A549 (cell line): ENCODE results near the gene TLCD5. TPM values are rescaled to one million over a fixed set of nuclear protein-coding genes. Genes with fewer than 3 reads are reported as not detected.

Experiments used
- ATAC-seq, 2 experiments: fragments of 200-7000 bp in 1 of 2; fragments of >200 bp in 1 of 2; cut with Nextera tagmentation in 1 of 2; cut with Tn5 transposase in 1 of 2; 3 replicates each; pipeline versions ENCODE4 v1.8.0 to v1.9.1; 2018 to 2020; ENCODE audit warnings: mild to moderate bottlenecking in 1 of 2, moderate library complexity in 1 of 2
- CTCF ChIA-PET: fragments of 300-600 bp; sonication (Branson Sonifier 250); formaldehyde crosslinking; extraction: SDS; loops from one replicate; lab custom pipeline; 2021; ENCODE audit warnings: antibody characterized with exemption, inconsistent platforms; lab: Yijun Ruan, JAX
- POLR2A ChIA-PET: fragments of 350-600 bp; formaldehyde crosslinking; extraction: SDS; loops from one replicate; lab custom pipeline; 2021; ENCODE audit warnings: antibody characterized with exemption, inconsistent platforms; lab: Yijun Ruan, JAX
- DNase-seq, 2 experiments: peaks; one replicate each; pipeline versions ENCODE4 v3.0.0 to v3.0.0-alpha.2; 2011 to 2016; ENCODE audit warnings: low read depth in 1 of 2, low spot score in 1 of 2
- FAIRE-seq: peaks from 2 replicates; lab custom pipeline; 2011; peaks lifted over from hg19 to GRCh38; lab: Jason Lieb, UNC
- H3K27ac ChIP-seq, 2 experiments: fragments of >200 bp; sonication (Bioruptor Twin); formaldehyde crosslinking; 3 replicates each; pipeline ENCODE4 v1.5.1; 2016 to 2017
- H3K4me1 ChIP-seq: fragments of >200 bp; sonication (Bioruptor Twin); formaldehyde crosslinking; 3 replicates; pipeline ENCODE4 v1.6.1; 2016
- H3K4me2 ChIP-seq: fragments of >200 bp; sonication (Bioruptor Twin); formaldehyde crosslinking; 3 replicates; pipeline ENCODE4 v1.6.1; 2016
- H3K4me3 ChIP-seq: fragments of >200 bp; sonication (Bioruptor Twin); formaldehyde crosslinking; 3 replicates; pipeline ENCODE4 v1.5.1; 2016
- H3K9me3 ChIP-seq: fragments of >200 bp; sonication (Bioruptor Twin); formaldehyde crosslinking; 3 replicates; pipeline ENCODE4 v1.6.1; 2016
- BHLHE40 ChIP-seq: IDR thresholded peaks from 2 replicates; pipeline ENCODE4 v1.6.1; 2012; ENCODE audit warnings: low read depth, low read length, inconsistent platforms
- EHMT2 ChIP-seq: fragments of 200-600 bp; sonication (generic); IDR thresholded peaks from 2 replicates; pipeline ENCODE4 v1.6.1; 2016; ENCODE audit warnings: antibody characterized with exemption, low read depth, mild to moderate bottlenecking, moderate library complexity
- FOSL2 ChIP-seq, 2 experiments: fragments of 450-650 bp in 1 of 2; fragments of >200 bp in 1 of 2; sonication (Bioruptor Twin) in 1 of 2; formaldehyde crosslinking; IDR thresholded peaks; 2 replicates each; pipeline versions ENCODE4 v1.5.0 to v1.6.1; 2016 to 2020; ENCODE audit warnings: mild to moderate bottlenecking in 1 of 2, moderate library complexity in 1 of 2
- GATA3 ChIP-seq: IDR thresholded peaks from 2 replicates; pipeline ENCODE4 v1.6.1; 2012; ENCODE audit warnings: borderline replicate concordance
- HDAC2 ChIP-seq: fragments of 200-600 bp; sonication (generic); IDR thresholded peaks from 2 replicates; pipeline ENCODE4 v1.6.1; 2016
- HOXB5 ChIP-seq: fragments of 250-450 bp; sonication (Bioruptor Pico); IDR thresholded peaks from 2 replicates; pipeline ENCODE4 v1.5.0; 2020; ENCODE audit warnings: mild to moderate bottlenecking, moderate library complexity
- JUN ChIP-seq, 2 experiments: fragments of >200 bp; sonication (Bioruptor Twin); formaldehyde crosslinking; IDR thresholded peaks; 2 replicates in 1 of 2; 3 replicates in 1 of 2; pipeline ENCODE4 v1.6.1; 2016 to 2017
- KDM1A ChIP-seq: fragments of 200-600 bp; sonication (generic); IDR thresholded peaks from 2 replicates; pipeline ENCODE4 v1.6.1; 2016; ENCODE audit warnings: low read depth, mild to moderate bottlenecking
- KDM5A ChIP-seq: fragments of 200-600 bp; sonication (generic); IDR thresholded peaks from 2 replicates; pipeline ENCODE4 v1.6.1; 2016; ENCODE audit warnings: antibody characterized with exemption, mild to moderate bottlenecking
- POLR2AphosphoS2 ChIP-seq: conservative IDR thresholded peaks from 2 replicates; pipeline ENCODE4 v1.6.1; 2012; ENCODE audit warnings: low read length, improper control_type of control experiment, inconsistent platforms
- RCOR1 ChIP-seq: fragments of 150-350 bp; IDR thresholded peaks from 2 replicates; pipeline ENCODE4 v1.6.1; 2014; ENCODE audit warnings: antibody characterized with exemption, low read length, low read depth
- TFCP2L1 ChIP-seq: fragments of 250-450 bp; sonication (Bioruptor Pico); IDR thresholded peaks from 2 replicates; pipeline ENCODE4 v1.5.0; 2021; ENCODE audit warnings: mild to moderate bottlenecking
- TP53 ChIP-seq: fragments of 250-450 bp; sonication (Bioruptor Pico); IDR thresholded peaks from 2 replicates; pipeline ENCODE4 v1.5.0; 2021; ENCODE audit warnings: mild to moderate bottlenecking, moderate library complexity
- ZFP36 ChIP-seq: fragments of 450-650 bp; IDR thresholded peaks from 2 replicates; pipeline ENCODE4 v1.6.1; 2014; ENCODE audit warnings: borderline replicate concordance; ENCODE audit not compliant: partially characterized antibody
- ZNF302 ChIP-seq: fragments of 250-450 bp; sonication (Bioruptor Pico); IDR thresholded peaks from 2 replicates; pipeline ENCODE4 v1.9.0; 2021; ENCODE audit warnings: inconsistent platforms, mild to moderate bottlenecking, moderate library complexity
- ZSCAN20 ChIP-seq: fragments of 250-450 bp; sonication (Bioruptor Pico); IDR thresholded peaks from 2 replicates; pipeline ENCODE4 v1.8.0; 2022; ENCODE audit warnings: mild to moderate bottlenecking, moderate library complexity
- WGBS: methylation state at CpG from one replicate; pipeline ENCODE4 v1.1.6; 2017; ENCODE audit errors: missing lambda C conversion rate; 5-methylcytosine and 5-hydroxymethylcytosine counted together
- polyA plus RNA-seq, 4 experiments: library from polyadenylated mRNA; depleted of rRNA in 3 of 4; stranded (reverse); fragments of >200 nt; fragmentation: RNase III in 1 of 4; extraction: RNeasy Plus Mini Kit Qiagen cat#74134 plus additional on column Dnase treatment in 1 of 4; gene quantifications; 2 replicates in 3 of 4; 3 replicates in 1 of 4; pipeline ENCODE4 v1.2.3, GENCODE V29; 2011 to 2017
- TF ChIP-seq, protein P1 (sequence below): fragments of 450-650 bp; IDR thresholded peaks from 2 replicates; pipeline ENCODE4 v1.6.1; 2014; ENCODE audit warnings: antibody characterized with exemption
- TF ChIP-seq, protein P2 (sequence below): IDR thresholded peaks from 2 replicates; pipeline ENCODE4 v1.6.1; 2012
- TF ChIP-seq, protein P3 (sequence below): IDR thresholded peaks from 2 replicates; pipeline ENCODE4 v1.6.1; 2012
- TF ChIP-seq, protein P4 (sequence below): fragments of 250-450 bp; sonication (Bioruptor Pico); IDR thresholded peaks from 2 replicates; pipeline ENCODE4 v1.5.0; 2020; ENCODE audit warnings: low read depth, mild to moderate bottlenecking, moderate library complexity
- TF ChIP-seq, protein P5 (sequence below): IDR thresholded peaks from 2 replicates; pipeline ENCODE4 v1.6.1; 2012; ENCODE audit warnings: low read depth, borderline replicate concordance

Gene TLCD5
- polyA plus RNA-seq, 2 of the 4 experiments (the other 2 are of a cell fraction) = 5.8 to 12.9 TPM

DNA sequence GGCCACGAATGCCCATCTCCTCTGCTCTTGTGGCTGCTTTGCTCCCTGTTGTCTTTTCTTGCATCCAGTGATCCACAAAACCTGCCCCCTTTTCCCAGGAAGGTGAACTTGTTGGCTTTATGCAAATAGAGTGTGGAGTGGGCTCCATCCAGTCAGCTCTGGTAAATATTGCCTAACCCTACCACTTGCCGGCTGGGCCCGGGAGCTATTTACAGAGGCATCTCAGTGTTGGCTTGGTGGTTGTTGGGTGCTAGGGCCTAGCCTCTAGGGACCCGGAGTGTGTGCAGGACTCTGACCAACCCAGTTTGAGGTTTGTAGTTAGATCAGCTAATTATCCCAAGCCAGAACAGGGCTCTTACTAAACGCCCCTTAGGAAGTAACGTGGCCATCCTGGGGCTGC lies 40.8 kb upstream of the TLCD5 start:
- no peak overlapping the region for H3K4me3 ChIP-seq
- 74% methylated on average over 4 of the region's 6 CpGs for WGBS
- no peak overlapping the region for H3K27ac ChIP-seq
- no peak overlapping the region for H3K4me2 ChIP-seq
- CTCF ChIA-PET = no interaction called here
- FAIRE-seq = no peak
- POLR2A ChIA-PET = no interaction called here
- no peak for DNase-seq
- no peak for ATAC-seq
- H3K4me1 ChIP-seq = no peaks in the 10 kb centered on the region
- TF ChIP-seq RCOR1 (no peak), KDM1A (no peak), KDM5A (no peak), ZFP36 (no peak), POLR2AphosphoS2 (no peak), HOXB5 (no peak), TP53 (CRISPR knock-in tag) (no peak), ZNF302 (CRISPR knock-in tag) (no peak), FOSL2 (IDR thresholded peaks at IDR 0.05) (no peak), FOSL2 (CRISPR knock-in tag; IDR thresholded peaks at IDR 0.05) (no peak), TFCP2L1 (CRISPR knock-in tag) (no peak), EHMT2 (no peak), HDAC2 (no peak)
- TF ChIP-seq, protein P1, sequence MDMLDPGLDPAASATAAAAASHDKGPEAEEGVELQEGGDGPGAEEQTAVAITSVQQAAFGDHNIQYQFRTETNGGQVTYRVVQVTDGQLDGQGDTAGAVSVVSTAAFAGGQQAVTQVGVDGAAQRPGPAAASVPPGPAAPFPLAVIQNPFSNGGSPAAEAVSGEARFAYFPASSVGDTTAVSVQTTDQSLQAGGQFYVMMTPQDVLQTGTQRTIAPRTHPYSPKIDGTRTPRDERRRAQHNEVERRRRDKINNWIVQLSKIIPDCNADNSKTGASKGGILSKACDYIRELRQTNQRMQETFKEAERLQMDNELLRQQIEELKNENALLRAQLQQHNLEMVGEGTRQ = no peak
- TF ChIP-seq, protein P2, sequence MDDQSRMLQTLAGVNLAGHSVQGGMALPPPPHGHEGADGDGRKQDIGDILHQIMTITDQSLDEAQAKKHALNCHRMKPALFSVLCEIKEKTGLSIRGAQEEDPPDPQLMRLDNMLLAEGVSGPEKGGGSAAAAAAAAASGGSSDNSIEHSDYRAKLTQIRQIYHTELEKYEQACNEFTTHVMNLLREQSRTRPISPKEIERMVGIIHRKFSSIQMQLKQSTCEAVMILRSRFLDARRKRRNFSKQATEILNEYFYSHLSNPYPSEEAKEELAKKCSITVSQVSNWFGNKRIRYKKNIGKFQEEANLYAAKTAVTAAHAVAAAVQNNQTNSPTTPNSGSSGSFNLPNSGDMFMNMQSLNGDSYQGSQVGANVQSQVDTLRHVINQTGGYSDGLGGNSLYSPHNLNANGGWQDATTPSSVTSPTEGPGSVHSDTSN = no peak
- TF ChIP-seq, all 56 proteins: peak for 0
- H3K9me3 ChIP-seq = no peaks in the 10 kb centered on the region

DNA sequence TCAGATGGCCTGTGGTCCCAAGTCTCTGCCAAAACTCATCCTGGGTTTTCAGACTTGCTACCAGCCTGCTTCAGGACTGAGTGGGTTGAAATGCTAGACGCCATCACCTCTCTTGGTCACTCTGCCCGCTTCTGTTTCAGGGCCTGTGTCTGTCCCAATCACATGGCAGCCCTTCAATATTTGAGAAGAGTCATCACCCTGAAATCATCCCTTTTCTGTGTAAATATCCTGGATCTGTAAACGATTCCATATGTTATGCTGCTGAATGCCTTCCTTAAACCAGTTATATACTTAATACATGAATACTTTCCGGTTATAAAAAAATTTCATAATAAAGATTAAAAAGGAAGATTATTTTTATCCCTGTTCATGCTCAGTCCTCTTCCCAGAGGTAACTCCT lies 39.8 kb upstream of the TLCD5 start:
- no peak for TF ChIP-seq JUN (IDR thresholded peaks at IDR 0.05)
- FAIRE-seq (no peak), ATAC-seq (no peak), DNase-seq (no peak)
- Histone ChIP-seq H3K4me3 (no peak overlapping the region), H3K4me1 (no peaks in the 10 kb centered on the region), H3K9me3 (no peaks in the 10 kb centered on the region), H3K4me2 (no peak overlapping the region), H3K27ac (no peak overlapping the region)
- ChIA-PET CTCF (no interaction called here), POLR2A (no interaction called here)
- 58% methylated on average over 4 of the region's 4 CpGs for WGBS

DNA sequence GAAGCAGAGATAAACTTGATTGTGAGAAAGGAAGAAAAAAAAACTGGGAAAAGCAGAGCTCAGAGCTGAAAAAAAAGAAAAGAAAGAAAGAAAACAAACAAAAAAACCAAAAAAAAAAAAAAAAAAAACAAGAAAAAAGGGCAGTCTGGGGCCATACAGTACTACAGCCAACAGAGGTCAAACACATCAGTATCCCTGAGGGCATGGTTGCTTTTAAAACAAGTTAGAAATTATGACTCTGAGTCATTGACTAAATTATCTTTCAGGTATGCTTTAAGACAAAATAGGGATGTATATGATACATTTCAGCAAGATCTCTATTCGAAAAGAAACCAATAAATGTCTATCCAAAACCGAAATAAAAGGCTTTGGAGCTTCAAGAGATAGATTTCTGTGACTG lies 37.1 kb upstream of the TLCD5 start:
- DNase-seq (no peak), ATAC-seq (no peak), FAIRE-seq (no peak)
- Histone ChIP-seq H3K9me3 (no peaks in the 10 kb centered on the region), H3K4me1 (no peaks in the 10 kb centered on the region), H3K27ac (no peak overlapping the region), H3K4me2 (no peak overlapping the region), H3K4me3 (no peak overlapping the region)
- ChIA-PET POLR2A (no interaction called here), CTCF (interaction anchor here (0.6 to 6.0 kb wide), 5 partner anchors 10 to 117 kb away, joined by 3 to 38 read pairs (median 4); no protein-coding TSS in a partner anchor)
- 7% methylated on average over 2 of the region's 2 CpGs for WGBS
- no peak for TF ChIP-seq BHLHE40
- TF ChIP-seq ZSCAN20 = no peak

DNA sequence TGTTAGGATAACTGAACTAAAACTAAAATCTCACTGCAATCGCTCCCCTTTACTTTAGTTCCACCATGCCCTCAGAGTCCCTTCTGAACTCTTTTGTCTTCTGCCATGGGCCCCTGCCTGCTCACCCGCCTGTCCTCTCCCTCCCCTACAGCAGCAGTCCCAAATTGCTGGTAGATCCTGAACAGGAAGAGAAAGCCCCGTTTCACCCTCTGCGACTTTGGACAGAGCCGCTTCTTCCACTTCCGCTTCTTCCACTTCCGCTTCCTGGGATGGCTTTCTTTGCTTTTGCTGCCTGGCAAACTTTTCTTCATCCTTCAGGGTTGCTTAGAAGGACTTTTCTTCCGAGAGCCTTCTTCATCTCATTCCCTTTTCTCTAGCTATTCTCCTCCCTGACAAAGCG lies 35.7 kb upstream of the TLCD5 start:
- DNase-seq (no peak), ATAC-seq (no peak), FAIRE-seq (no peak)
- POLR2A ChIA-PET = no interaction called here
- CTCF ChIA-PET = interaction anchor here (1.7 to 6.0 kb wide), 3 partner anchors 10 to 55 kb away, joined by 4 to 38 read pairs (median 12); no protein-coding TSS in a partner anchor
- WGBS = 58% methylated on average over 9 of the region's 9 CpGs
- Histone ChIP-seq H3K27ac (no peak overlapping the region), H3K4me1 (no peaks in the 10 kb centered on the region), H3K9me3 (no peaks in the 10 kb centered on the region), H3K4me3 (no peak overlapping the region), H3K4me2 (no peak overlapping the region)
- TF ChIP-seq, protein P3, sequence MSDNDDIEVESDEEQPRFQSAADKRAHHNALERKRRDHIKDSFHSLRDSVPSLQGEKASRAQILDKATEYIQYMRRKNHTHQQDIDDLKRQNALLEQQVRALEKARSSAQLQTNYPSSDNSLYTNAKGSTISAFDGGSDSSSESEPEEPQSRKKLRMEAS = no peak
- TF ChIP-seq GATA3 = no peak
- TF ChIP-seq, protein P4, sequence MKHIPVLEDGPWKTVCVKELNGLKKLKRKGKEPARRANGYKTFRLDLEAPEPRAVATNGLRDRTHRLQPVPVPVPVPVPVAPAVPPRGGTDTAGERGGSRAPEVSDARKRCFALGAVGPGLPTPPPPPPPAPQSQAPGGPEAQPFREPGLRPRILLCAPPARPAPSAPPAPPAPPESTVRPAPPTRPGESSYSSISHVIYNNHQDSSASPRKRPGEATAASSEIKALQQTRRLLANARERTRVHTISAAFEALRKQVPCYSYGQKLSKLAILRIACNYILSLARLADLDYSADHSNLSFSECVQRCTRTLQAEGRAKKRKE (CRISPR knock-in tag) = no peak
- TF ChIP-seq, protein P5, sequence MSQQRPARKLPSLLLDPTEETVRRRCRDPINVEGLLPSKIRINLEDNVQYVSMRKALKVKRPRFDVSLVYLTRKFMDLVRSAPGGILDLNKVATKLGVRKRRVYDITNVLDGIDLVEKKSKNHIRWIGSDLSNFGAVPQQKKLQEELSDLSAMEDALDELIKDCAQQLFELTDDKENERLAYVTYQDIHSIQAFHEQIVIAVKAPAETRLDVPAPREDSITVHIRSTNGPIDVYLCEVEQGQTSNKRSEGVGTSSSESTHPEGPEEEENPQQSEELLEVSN = no peak
